ENCODE measurements around the gene C2orf76.
"Not testable (repeated sequence)": the region's sequence is repeated elsewhere in the genome, so short reads cannot be mapped to it uniquely, and the experiment has no call there.

C2orf76 gene

GRCh38 chr2:119366649-119367471 is at the start of gene C2orf76, which contains the start of gene DBI:
TSS of gene C2orf76 (minus strand) at chr2:119366834. CDS start at chr2:119339959, 26,875 bp downstream.
TSS of gene DBI (plus strand) at chr2:119366977. CDS start at chr2:119367052, 75 bp downstream.
- DNase-seq (ENCODE audit: low read depth): peak; percentile 94

- DNase-seq (ENCODE audit: low read depth): no peak
Measured at GRCh38 chr2:119415630-119416029, 49.0 kb upstream of the C2orf76 start.

- DNase-seq (ENCODE audit: low read depth): no peak
Measured at GRCh38 chr2:119414894-119415293, 48.3 kb upstream of the C2orf76 start.

- no peak for DNase-seq (ENCODE audit: low read depth)
Measured at GRCh38 chr2:119409506-119409905, 42.9 kb upstream of the C2orf76 start.

- peak; percentile 13 for DNase-seq (ENCODE audit: low read depth)
Measured at GRCh38 chr2:119408221-119408619, 41.6 kb upstream of the C2orf76 start.

GRCh38 chr2:119407430-119408220 is 41.0 kb upstream of the C2orf76 start:
- peak; percentile 61 for DNase-seq (ENCODE audit: low read depth)

GRCh38 chr2:119405151-119405550 is 38.5 kb upstream of the C2orf76 start:
- DNase-seq (ENCODE audit: low read depth): no peak

- DNase-seq (ENCODE audit: low read depth): not testable (repeated sequence)
Measured at GRCh38 chr2:119403618-119404017, 37.0 kb upstream of the C2orf76 start.

- no peak for DNase-seq (ENCODE audit: low read depth)
Measured at GRCh38 chr2:119402645-119403560, 36.3 kb upstream of the C2orf76 start.

GRCh38 chr2:119402106-119402505 is 35.5 kb upstream of the C2orf76 start:
- no peak for DNase-seq (ENCODE audit: low read depth)

GRCh38 chr2:119397196-119397595 is 30.6 kb upstream of the C2orf76 start:
- DNase-seq (ENCODE audit: low read depth): no peak

GRCh38 chr2:119393971-119394748 is 27.5 kb upstream of the C2orf76 start:
- DNase-seq (ENCODE audit: low read depth): no peak

GRCh38 chr2:119389615-119390306 is 23.1 kb upstream of the C2orf76 start:
- peak; percentile 52 for DNase-seq (ENCODE audit: low read depth)

- peak; percentile 52 for DNase-seq (ENCODE audit: low read depth)
Measured at GRCh38 chr2:119387381-119388129, 20.9 kb upstream of the C2orf76 start.

GRCh38 chr2:119385466-119385865 is 18.8 kb upstream of the C2orf76 start:
- no peak for DNase-seq (ENCODE audit: low read depth)

GRCh38 chr2:119384971-119385370 is 18.3 kb upstream of the C2orf76 start:
- DNase-seq (ENCODE audit: low read depth): no peak

GRCh38 chr2:119383410-119384140 is 16.9 kb upstream of the C2orf76 start:
- DNase-seq (ENCODE audit: low read depth): no peak

- DNase-seq (ENCODE audit: low read depth): no peak
Measured at GRCh38 chr2:119378566-119378965, 11.9 kb upstream of the C2orf76 start.

- DNase-seq (ENCODE audit: low read depth): peak; percentile 19
Measured at GRCh38 chr2:119377993-119378345, 11.3 kb upstream of the C2orf76 start.
